ENCODE results near the gene TREML2. TPM values are rescaled to one million over a fixed set of nuclear protein-coding genes. Genes with fewer than 3 reads are reported as not detected.
"Not testable (repeated sequence)": the region's sequence is repeated elsewhere in the genome, so short reads cannot be mapped to it uniquely, and the experiment has no call there.

TREML2 gene
- total RNA-seq, 3 donors from 2014 or later: not detected

- no peak for TF ChIP-seq CTCF (IDR thresholded peaks at IDR 0.05)
- no peak for ATAC-seq
- Histone ChIP-seq H3K4me1 (ENCODE audit: low read depth) (no peaks in the 10 kb centered on the region), H3K4me3 (no peak overlapping the region), H3K9me3 (peaks cover 2% of the 10 kb centered on the region), H3K36me3 (ENCODE audit: low read depth) (no peaks in the 10 kb centered on the region)
- intact Hi-C loops (cut with DNase I, micrococcal nuclease): no loop called here
- no peak for DNase-seq
Measured at GRCh38 chr6:41193884-41194283, 7.1 kb downstream of the TREML2 start.

- no peak overlapping the region for H3K4me3 ChIP-seq
- peaks cover 2% of the 10 kb centered on the region for H3K9me3 ChIP-seq
- H3K4me1 ChIP-seq (ENCODE audit: low read depth): no peaks in the 10 kb centered on the region
- ATAC-seq (no peak), DNase-seq (no peak)
- H3K36me3 ChIP-seq (ENCODE audit: low read depth): no peaks in the 10 kb centered on the region
- no peak for TF ChIP-seq CTCF (IDR thresholded peaks at IDR 0.05)
- intact Hi-C loops (cut with DNase I, micrococcal nuclease): no loop called here
Measured at GRCh38 chr6:41193171-41193734, 7.7 kb downstream of the TREML2 start.

- ATAC-seq: peak; percentile 75
- DNase-seq: peak in 2 of 3 donors; percentile 66 to 69
- no peaks in the 10 kb centered on the region for H3K36me3 ChIP-seq (ENCODE audit: low read depth)
Measured at GRCh38 chr6:41191569-41191968, 9.4 kb downstream of the TREML2 start.

GRCh38 chr6:41190791-41191190 is 10.2 kb downstream of the TREML2 start:
- no peak overlapping the region for H3K4me3 ChIP-seq
- intact Hi-C loops (cut with DNase I, micrococcal nuclease): no loop called here

More at GRCh38 chr6:41191569-41191968, 9.4 kb downstream of the TREML2 start:
- no peaks in the 10 kb centered on the region for H3K4me1 ChIP-seq (ENCODE audit: low read depth)
- no peak overlapping the region for H3K4me3 ChIP-seq
- intact Hi-C loops (cut with DNase I, micrococcal nuclease): no loop called here
- TF ChIP-seq CTCF (IDR thresholded peaks at IDR 0.05): peak; percentile 38
- H3K9me3 ChIP-seq: peaks cover 2% of the 10 kb centered on the region

DNA sequence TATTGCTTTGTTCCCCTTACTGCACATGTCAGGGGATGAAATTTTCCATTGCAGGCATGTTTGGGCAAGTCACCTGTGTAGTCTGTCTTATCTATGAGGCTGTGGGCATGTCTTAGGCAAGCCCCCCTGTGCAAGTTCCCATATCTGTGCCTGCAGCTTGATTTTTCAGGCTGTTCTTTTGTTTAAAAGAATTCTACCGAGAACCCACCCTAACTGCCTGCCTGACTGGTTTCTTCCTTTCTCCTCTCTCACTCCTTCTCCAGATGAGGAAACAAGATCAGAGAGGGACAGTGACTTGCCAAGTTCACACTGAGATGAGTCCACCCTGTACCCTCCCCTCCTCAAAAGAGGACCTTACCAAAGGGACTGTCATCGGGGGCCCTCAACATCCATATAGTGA is 11.0 kb downstream of the TREML2 start:
- Histone ChIP-seq H3K4me3 (no peak overlapping the region), H3K36me3 (ENCODE audit: low read depth) (no peaks in the 10 kb centered on the region), H3K9me3 (peaks cover 2% of the 10 kb centered on the region), H3K4me1 (ENCODE audit: low read depth) (no peaks in the 10 kb centered on the region)
- intact Hi-C loops (cut with DNase I, micrococcal nuclease): no loop called here
- no peak for DNase-seq
- TF ChIP-seq CTCF (IDR thresholded peaks at IDR 0.05): no peak
- no peak for ATAC-seq

More at GRCh38 chr6:41190791-41191190, 10.2 kb downstream of the TREML2 start:
- ATAC-seq (no peak), DNase-seq (no peak)
- no peak for TF ChIP-seq CTCF (IDR thresholded peaks at IDR 0.05)
- Histone ChIP-seq H3K36me3 (ENCODE audit: low read depth) (no peaks in the 10 kb centered on the region), H3K9me3 (peaks cover 2% of the 10 kb centered on the region), H3K4me1 (ENCODE audit: low read depth) (no peaks in the 10 kb centered on the region)

DNA sequence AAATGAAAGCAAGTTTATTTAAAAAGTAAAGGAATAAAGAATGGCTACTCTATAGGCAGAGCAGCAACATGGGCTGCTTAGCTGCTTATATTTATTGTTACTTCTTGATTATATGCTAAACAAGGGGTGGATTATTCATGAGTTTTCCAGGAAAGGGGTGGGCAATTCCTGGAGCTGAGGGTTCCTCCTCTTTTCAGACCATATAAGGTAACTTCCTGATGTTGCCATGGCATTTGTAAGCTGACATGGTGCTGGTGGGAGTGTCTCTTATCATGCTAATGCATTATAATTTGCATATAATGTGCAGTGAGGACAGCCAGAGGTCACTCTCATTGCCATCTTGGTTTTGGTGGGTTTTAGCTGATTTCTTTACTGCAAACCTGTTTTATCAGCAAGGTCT is 11.9 kb downstream of the TREML2 start:
- DNase-seq; H3K4me3 ChIP-seq; H3K4me1 ChIP-seq (ENCODE audit: low read depth); ATAC-seq; H3K36me3 ChIP-seq (ENCODE audit: low read depth); H3K9me3 ChIP-seq; intact Hi-C loops (cut with DNase I, micrococcal nuclease): not testable (repeated sequence)
